ENCODE results near the gene BTBD9. TPM values are rescaled to one million over a fixed set of nuclear protein-coding genes. Genes with fewer than 3 reads are reported as not detected.
A peak's percentile ranks its signal among the peaks of the same experiment; 100 is the strongest.

Gene BTBD9
- total and polyA plus RNA-seq, 9 of the 15 experiments (the other 6 are each of a cell fraction or from before 2014, with no cell fraction given): 0.08 to 1.6 (median 0.58) TPM

GRCh38 chr6:38499529-38500096 is 140.1 kb downstream of the BTBD9 start:
- no peaks in the 10 kb centered on the region for H3K4me1 ChIP-seq (replicated peaks in 1 of 2; ENCODE audit: control insufficient read depth in 2 of 2, insufficient read depth in 2 of 2, low read length in 2 of 2)
- intact Hi-C loops (cut with micrococcal nuclease) (loop anchor here (5.0 to 10.0 kb wide), 2 partner anchors 73 to 475 kb away; no protein-coding TSS in a partner anchor), in situ Hi-C loops (cut with MboI) (loop anchor here (25.0 kb wide), 3 partner anchors 787 to 1487 kb away; partner anchors contain the start of genes FGD2 and RNF8)
- H3K79me2 ChIP-seq (ENCODE audit: control insufficient read depth, insufficient read depth, low read length): no peaks in the 10 kb centered on the region
- no peaks in the 10 kb centered on the region for H3K9me1 ChIP-seq (ENCODE audit: control insufficient read depth, insufficient read depth, low read length)
- TF ChIP-seq ZNF24 (IDR thresholded peaks at IDR 0.05): no peak
- ATAC-seq: no peak
- DNase-seq (ENCODE audit: extremely low read depth in 1 of 4, low spot score in 3 of 4): no peak
- POLR2A ChIA-PET: no interaction called here
- H3K4me3 ChIP-seq: no peak overlapping the region
- peaks cover 0 to 4% of the 10 kb centered on the region in 2 experiments; a peak in 1 of 5 replicates for H3K27me3 ChIP-seq (ENCODE audit: control insufficient read depth in 2 of 2, insufficient read depth in 2 of 2, low read length in 2 of 2)
- no peaks in the 10 kb centered on the region for H4K20me1 ChIP-seq (replicated peaks; ENCODE audit: control insufficient read depth, insufficient read depth, low read length)
- no peaks in the 10 kb centered on the region for H3K36me3 ChIP-seq (ENCODE audit: control insufficient read depth, insufficient read depth, low read length)
- H3K27ac ChIP-seq (ENCODE audit: extremely low read depth, low read depth, low read length): no peak overlapping the region
- FAIRE-seq: no peak
- H2AFZ ChIP-seq (ENCODE audit: low read depth, low read length): no peak overlapping the region
- no peak overlapping the region for H3K4me2 ChIP-seq (ENCODE audit: insufficient read depth, low read length)
- no TSS peak for BruUV-seq (replicated peaks)
- CTCF ChIA-PET (ENCODE audit: low intra/inter-chr PET ratio): no interaction called here
- WGBS (ENCODE audit: insufficient coverage, low coverage, missing lambda C conversion rate): 1% methylated on average over 5 of the region's 5 CpGs
- no peaks in the 10 kb centered on the region for H3K9me3 ChIP-seq (replicated peaks; ENCODE audit: control insufficient read depth, insufficient read depth, low read depth, low read length)
- H3K9ac ChIP-seq (ENCODE audit: insufficient read depth in 1 of 2, low read depth in 2 of 2, low read length in 2 of 2): no peak overlapping the region

GRCh38 chr6:38498805-38499445 is 140.8 kb downstream of the BTBD9 start:
- no peaks in the 10 kb centered on the region for H3K9me1 ChIP-seq (ENCODE audit: control insufficient read depth, insufficient read depth, low read length)
- BruUV-seq (replicated peaks): no TSS peak
- no peaks in the 10 kb centered on the region for H3K4me1 ChIP-seq (replicated peaks in 1 of 2; ENCODE audit: control insufficient read depth in 2 of 2, insufficient read depth in 2 of 2, low read length in 2 of 2)
- ChIA-PET POLR2A (interaction anchor here (0.8 kb wide), 1 partner anchor 10 kb away, joined by 3 read pairs; no protein-coding TSS in a partner anchor), CTCF (ENCODE audit: low intra/inter-chr PET ratio) (no interaction called here)
- in situ Hi-C loops (cut with MboI) (loop anchor here (25.0 kb wide), 3 partner anchors 787 to 1487 kb away; partner anchors contain the start of genes FGD2 and RNF8), intact Hi-C loops (cut with micrococcal nuclease) (loop anchor here (5.0 to 10.0 kb wide), 2 partner anchors 73 to 474 kb away; no protein-coding TSS in a partner anchor)
- TF ChIP-seq POLR3A (IDR thresholded peaks at IDR 0.05; ENCODE audit: borderline replicate concordance, extremely low read depth, insufficient read depth, insufficient read length) (no peak), HDAC8 (tag; IDR thresholded peaks at IDR 0.05) (no peak), KLF10 (CRISPR knock-in tag; IDR thresholded peaks at IDR 0.05) (no peak), CBX2 (IDR thresholded peaks at IDR 0.05; ENCODE audit: insufficient read depth, low read length, poor library complexity, severe bottlenecking) (peak; percentile 26), ZFP1 (CRISPR knock-in tag; IDR thresholded peaks at IDR 0.05) (no peak), GATA2 (CRISPR knock-in tag; IDR thresholded peaks at IDR 0.05) (no peak), CBX8 (IDR thresholded peaks at IDR 0.05; ENCODE audit: borderline replicate concordance, extremely low read depth, low read depth, low read length, poor library complexity, severe bottlenecking) (peak; percentile 90), ATF7 (IDR thresholded peaks at IDR 0.05) (no peak), U2AF2 (optimal IDR thresholded peaks at IDR 0.05; ENCODE audit: low read depth, low read length) (no peak)
- H3K79me2 ChIP-seq (ENCODE audit: control insufficient read depth, insufficient read depth, low read length): no peaks in the 10 kb centered on the region
- H3K36me3 ChIP-seq (ENCODE audit: control insufficient read depth, insufficient read depth, low read length): no peaks in the 10 kb centered on the region
- no peak for FAIRE-seq
- under 1% methylated on average over 5 of the region's 5 CpGs for WGBS (ENCODE audit: insufficient coverage, low coverage, missing lambda C conversion rate)
- no peak for DNase-seq (ENCODE audit: extremely low read depth in 1 of 4, low spot score in 3 of 4)
- no peak overlapping the region for H3K27ac ChIP-seq (ENCODE audit: extremely low read depth, low read depth, low read length)
- no peak overlapping the region for H2AFZ ChIP-seq (ENCODE audit: low read depth, low read length)
- no peak overlapping the region for H3K4me3 ChIP-seq
- no peak overlapping the region for H3K9ac ChIP-seq (ENCODE audit: insufficient read depth in 1 of 2, low read depth in 2 of 2, low read length in 2 of 2)
- H3K27me3 ChIP-seq (ENCODE audit: control insufficient read depth in 2 of 2, insufficient read depth in 2 of 2, low read length in 2 of 2): peaks cover 0 to 2% of the 10 kb centered on the region in 2 experiments; a peak in 1 of 5 replicates
- H3K4me2 ChIP-seq (ENCODE audit: insufficient read depth, low read length): no peak overlapping the region
- H4K20me1 ChIP-seq (replicated peaks; ENCODE audit: control insufficient read depth, insufficient read depth, low read length): no peaks in the 10 kb centered on the region
- ATAC-seq: no peak
- H3K9me3 ChIP-seq (replicated peaks; ENCODE audit: control insufficient read depth, insufficient read depth, low read depth, low read length): no peaks in the 10 kb centered on the region
